GM12874 (cell line): ENCODE data around the gene NIPSNAP2.

Experiments
- CTCF ChIP-seq: IDR thresholded peaks from 2 replicates; pipeline ENCODE4 v1.5.1; 2011; ENCODE audit warnings: low read depth, mild to moderate bottlenecking, control low read depth, low read length, moderate library complexity; ENCODE audit not compliant: insufficient read depth

Gene NIPSNAP2

GRCh38 chr7:56019501-56019900 lies 55.1 kb downstream of the NIPSNAP2 start:
- no peak for TF ChIP-seq CTCF

- TF ChIP-seq CTCF, result no peak
Measured at GRCh38 chr7:56023500-56023899, 59.1 kb downstream of the NIPSNAP2 start.

GRCh38 chr7:56026538-56026937 lies 62.2 kb downstream of the NIPSNAP2 start:
- no peak for TF ChIP-seq CTCF

GRCh38 chr7:56028942-56029630 lies 64.7 kb downstream of the NIPSNAP2 start:
- TF ChIP-seq CTCF, result no peak

- no peak for TF ChIP-seq CTCF
Measured at GRCh38 chr7:56030340-56030739, 66.0 kb downstream of the NIPSNAP2 start.

- peak; percentile 38 for TF ChIP-seq CTCF
Measured at GRCh38 chr7:56033671-56034432, 69.5 kb downstream of the NIPSNAP2 start.

- TF ChIP-seq CTCF, result no peak
Measured at GRCh38 chr7:56040730-56041129, 76.3 kb downstream of the NIPSNAP2 start.
